Measurements from ENCODE around the gene TBPL2. TPM values are rescaled to one million over a fixed set of nuclear protein-coding genes. Genes with fewer than 3 reads are reported as not detected.
A peak's percentile ranks its signal among the peaks of the same experiment; 100 is the strongest.
"Not testable (repeated sequence)": the region's sequence is repeated elsewhere in the genome, so short reads cannot be mapped to it uniquely, and the experiment has no call there.

Gene TBPL2
- total RNA-seq, 1 donor from 2014 or later, result not detected

GRCh38 chr14:55434805-55435174 lies 5.6 kb downstream of the TBPL2 start:
- Mint-ChIP-seq H3K27me3 (ENCODE audit: low read depth) (peaks cover 7% of the 10 kb centered on the region), H3K4me3 (ENCODE audit: low read depth) (no peak overlapping the region), H3K27ac (no peak overlapping the region), H3K9me3 (no peaks in the 10 kb centered on the region), H3K36me3 (ENCODE audit: low read depth) (no peaks in the 10 kb centered on the region), H3K4me1 (ENCODE audit: low read depth) (peaks cover 20% of the 10 kb centered on the region)
- DNase-seq (ENCODE audit: low spot score), result no peak
- intact Hi-C loops (cut with micrococcal nuclease), result loop anchor here (10.0 kb wide), 1 partner anchor 900 kb away; no protein-coding TSS in a partner anchor

GRCh38 chr14:55433880-55434804 lies 6.3 kb downstream of the TBPL2 start:
- Mint-ChIP-seq H3K27ac (no peak overlapping the region), H3K9me3 (no peaks in the 10 kb centered on the region), H3K27me3 (ENCODE audit: low read depth) (peaks cover 7% of the 10 kb centered on the region), H3K4me1 (ENCODE audit: low read depth) (peaks cover 20% of the 10 kb centered on the region), H3K36me3 (ENCODE audit: low read depth) (no peaks in the 10 kb centered on the region), H3K4me3 (ENCODE audit: low read depth) (no peak overlapping the region)
- intact Hi-C loops (cut with micrococcal nuclease), result loop anchor here (10.0 kb wide), 1 partner anchor 901 kb away; no protein-coding TSS in a partner anchor
- no peak for DNase-seq (ENCODE audit: low spot score)

- intact Hi-C loops (cut with micrococcal nuclease), result loop anchor here (10.0 kb wide), 1 partner anchor 902 kb away; no protein-coding TSS in a partner anchor
- no peak for DNase-seq (ENCODE audit: low spot score)
- H3K4me3 Mint-ChIP-seq (ENCODE audit: low read depth), result no peak overlapping the region
- H3K27ac Mint-ChIP-seq, result no peak overlapping the region
- H3K9me3 Mint-ChIP-seq, result no peaks in the 10 kb centered on the region
- peaks cover 7% of the 10 kb centered on the region for H3K27me3 Mint-ChIP-seq (ENCODE audit: low read depth)
- no peaks in the 10 kb centered on the region for H3K36me3 Mint-ChIP-seq (ENCODE audit: low read depth)
- H3K4me1 Mint-ChIP-seq (ENCODE audit: low read depth), result peaks cover 20% of the 10 kb centered on the region
Observed at GRCh38 chr14:55432628-55433027, 7.8 kb downstream of the TBPL2 start.

- H3K36me3 Mint-ChIP-seq (ENCODE audit: low read depth), result no peaks in the 10 kb centered on the region
- H3K4me3 Mint-ChIP-seq (ENCODE audit: low read depth), result no peak overlapping the region
- peaks cover 20% of the 10 kb centered on the region for H3K4me1 Mint-ChIP-seq (ENCODE audit: low read depth)
- H3K27ac Mint-ChIP-seq, result no peak overlapping the region
- no peaks in the 10 kb centered on the region for H3K9me3 Mint-ChIP-seq
- peak; percentile 31 for DNase-seq (ENCODE audit: low spot score)
- H3K27me3 Mint-ChIP-seq (ENCODE audit: low read depth), result no peaks in the 10 kb centered on the region
- intact Hi-C loops (cut with micrococcal nuclease), result loop anchor here (1.0 to 10.0 kb wide), 3 partner anchors 183 to 905 kb away; no protein-coding TSS in a partner anchor
Observed at GRCh38 chr14:55430024-55430690, 10.3 kb downstream of the TBPL2 start.

GRCh38 chr14:55427439-55427838 lies 13.0 kb downstream of the TBPL2 start:
- Mint-ChIP-seq H3K36me3 (ENCODE audit: low read depth) (no peaks in the 10 kb centered on the region), H3K27ac (no peak overlapping the region), H3K9me3 (no peaks in the 10 kb centered on the region), H3K4me3 (ENCODE audit: low read depth) (no peak overlapping the region), H3K4me1 (ENCODE audit: low read depth) (peaks cover under 1% of the 10 kb centered on the region), H3K27me3 (ENCODE audit: low read depth) (no peaks in the 10 kb centered on the region)
- no peak for DNase-seq (ENCODE audit: low spot score)
- intact Hi-C loops (cut with micrococcal nuclease), result no loop called here

GRCh38 chr14:55426891-55427290 lies 13.5 kb downstream of the TBPL2 start:
- DNase-seq (ENCODE audit: low spot score), result no peak
- H3K36me3 Mint-ChIP-seq (ENCODE audit: low read depth), result no peaks in the 10 kb centered on the region

GRCh38 chr14:55425091-55425490 lies 15.3 kb downstream of the TBPL2 start:
- Mint-ChIP-seq H3K9me3 (no peaks in the 10 kb centered on the region), H3K4me1 (ENCODE audit: low read depth) (no peaks in the 10 kb centered on the region), H3K36me3 (ENCODE audit: low read depth) (no peaks in the 10 kb centered on the region), H3K4me3 (ENCODE audit: low read depth) (no peak overlapping the region), H3K27ac (no peak overlapping the region), H3K27me3 (ENCODE audit: low read depth) (no peaks in the 10 kb centered on the region)
- DNase-seq (ENCODE audit: low spot score), result no peak
- intact Hi-C loops (cut with micrococcal nuclease), result no loop called here

More at GRCh38 chr14:55426891-55427290, 13.5 kb downstream of the TBPL2 start:
- Mint-ChIP-seq H3K4me3 (ENCODE audit: low read depth) (no peak overlapping the region), H3K9me3 (no peaks in the 10 kb centered on the region), H3K4me1 (ENCODE audit: low read depth) (no peaks in the 10 kb centered on the region), H3K27ac (no peak overlapping the region), H3K27me3 (ENCODE audit: low read depth) (no peaks in the 10 kb centered on the region)
- intact Hi-C loops (cut with micrococcal nuclease), result no loop called here

GRCh38 chr14:55423969-55424368 lies 16.4 kb downstream of the TBPL2 start:
- no peaks in the 10 kb centered on the region for H3K4me1 Mint-ChIP-seq (ENCODE audit: low read depth)
- intact Hi-C loops (cut with micrococcal nuclease), result no loop called here
- DNase-seq (ENCODE audit: low spot score), result no peak
- no peak overlapping the region for H3K4me3 Mint-ChIP-seq (ENCODE audit: low read depth)
- H3K36me3 Mint-ChIP-seq (ENCODE audit: low read depth), result no peaks in the 10 kb centered on the region
- H3K27ac Mint-ChIP-seq, result no peak overlapping the region
- no peaks in the 10 kb centered on the region for H3K27me3 Mint-ChIP-seq (ENCODE audit: low read depth)
- H3K9me3 Mint-ChIP-seq, result no peaks in the 10 kb centered on the region

- H3K4me3 Mint-ChIP-seq (ENCODE audit: low read depth); H3K4me1 Mint-ChIP-seq (ENCODE audit: low read depth); intact Hi-C loops (cut with micrococcal nuclease): not testable (repeated sequence)
Observed at GRCh38 chr14:55422338-55422737, 18.1 kb downstream of the TBPL2 start.

GRCh38 chr14:55419663-55420062 lies 20.8 kb downstream of the TBPL2 start:
- H3K27ac Mint-ChIP-seq, result no peak overlapping the region
- no peak for DNase-seq (ENCODE audit: low spot score)
- H3K36me3 Mint-ChIP-seq (ENCODE audit: low read depth), result no peaks in the 10 kb centered on the region
- no peaks in the 10 kb centered on the region for H3K9me3 Mint-ChIP-seq
- H3K4me1 Mint-ChIP-seq (ENCODE audit: low read depth), result peaks cover 4% of the 10 kb centered on the region
- H3K27me3 Mint-ChIP-seq (ENCODE audit: low read depth), result peaks cover 2% of the 10 kb centered on the region
- intact Hi-C loops (cut with micrococcal nuclease), result loop anchor here (10.0 kb wide), 1 partner anchor 145 kb away; the partner anchor contains the start of gene FBXO34
- H3K4me3 Mint-ChIP-seq (ENCODE audit: low read depth), result no peak overlapping the region

More at GRCh38 chr14:55422338-55422737, 18.1 kb downstream of the TBPL2 start:
- not testable (repeated sequence) for H3K27ac Mint-ChIP-seq; H3K9me3 Mint-ChIP-seq; DNase-seq (ENCODE audit: low spot score); H3K36me3 Mint-ChIP-seq (ENCODE audit: low read depth); H3K27me3 Mint-ChIP-seq (ENCODE audit: low read depth)

- Mint-ChIP-seq H3K4me3 (ENCODE audit: low read depth) (no peak overlapping the region), H3K4me1 (ENCODE audit: low read depth) (peaks cover 4% of the 10 kb centered on the region), H3K9me3 (no peaks in the 10 kb centered on the region), H3K27ac (no peak overlapping the region), H3K36me3 (ENCODE audit: low read depth) (no peaks in the 10 kb centered on the region), H3K27me3 (ENCODE audit: low read depth) (peaks cover 4% of the 10 kb centered on the region)
- DNase-seq (ENCODE audit: low spot score), result no peak
- intact Hi-C loops (cut with micrococcal nuclease), result loop anchor here (10.0 kb wide), 1 partner anchor 144 kb away; the partner anchor contains the start of gene FBXO34
Observed at GRCh38 chr14:55418411-55418810, 22.0 kb downstream of the TBPL2 start.

- intact Hi-C loops (cut with micrococcal nuclease), result loop anchor here (10.0 kb wide), 1 partner anchor 143 kb away; the partner anchor contains the start of gene FBXO34
- DNase-seq (ENCODE audit: low spot score), result no peak
- H3K4me3 Mint-ChIP-seq (ENCODE audit: low read depth), result no peak overlapping the region
- no peaks in the 10 kb centered on the region for H3K9me3 Mint-ChIP-seq
- peaks cover 4% of the 10 kb centered on the region for H3K4me1 Mint-ChIP-seq (ENCODE audit: low read depth)
- peaks cover 4% of the 10 kb centered on the region for H3K27me3 Mint-ChIP-seq (ENCODE audit: low read depth)
- no peak overlapping the region for H3K27ac Mint-ChIP-seq
- no peaks in the 10 kb centered on the region for H3K36me3 Mint-ChIP-seq (ENCODE audit: low read depth)
Observed at GRCh38 chr14:55417955-55418354, 22.5 kb downstream of the TBPL2 start.

All from activated T-helper 2 cell treated with anti-CD3 and anti-CD28 coated beads, Interferon-gamma antibody, Interleukin-2, Interleukin-4, amounts not matched to agents 10 μg/mL and 5 μg/mL and 100 μg/mL, durations not matched to agents 14 hours and 24 hours and 36 hours (primary cell).